Anterior cingulate cortex (tissue), 58 donors: ENCODE measurements around the gene ADARB2.

Experiments used
- DNase-seq, 58 donors: peaks; one replicate each; lab custom pipeline; 2025; lab: John Stamatoyannopoulos, UW

The ADARB2 gene

DNA sequence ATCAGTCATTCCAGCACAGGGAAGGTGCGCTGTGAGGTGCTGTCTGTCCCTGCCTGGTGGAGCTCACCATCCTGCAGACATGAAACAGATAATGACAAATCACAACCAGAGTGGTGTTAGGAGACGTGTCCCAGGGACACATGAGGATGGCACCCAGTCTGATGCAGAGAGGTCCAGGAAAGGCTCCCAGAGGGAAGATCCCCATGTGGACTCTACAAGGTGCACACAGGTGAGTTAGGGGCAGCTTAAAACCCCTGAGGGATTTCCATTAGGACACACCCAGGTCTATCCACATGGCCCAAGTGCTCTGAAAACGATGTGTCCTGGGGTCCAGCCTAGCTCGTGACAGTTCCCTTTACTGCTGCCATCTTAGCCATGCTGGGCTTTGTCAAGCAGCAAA lies 91.4 kb downstream of the ADARB2 start:
- no peak for DNase-seq

DNA sequence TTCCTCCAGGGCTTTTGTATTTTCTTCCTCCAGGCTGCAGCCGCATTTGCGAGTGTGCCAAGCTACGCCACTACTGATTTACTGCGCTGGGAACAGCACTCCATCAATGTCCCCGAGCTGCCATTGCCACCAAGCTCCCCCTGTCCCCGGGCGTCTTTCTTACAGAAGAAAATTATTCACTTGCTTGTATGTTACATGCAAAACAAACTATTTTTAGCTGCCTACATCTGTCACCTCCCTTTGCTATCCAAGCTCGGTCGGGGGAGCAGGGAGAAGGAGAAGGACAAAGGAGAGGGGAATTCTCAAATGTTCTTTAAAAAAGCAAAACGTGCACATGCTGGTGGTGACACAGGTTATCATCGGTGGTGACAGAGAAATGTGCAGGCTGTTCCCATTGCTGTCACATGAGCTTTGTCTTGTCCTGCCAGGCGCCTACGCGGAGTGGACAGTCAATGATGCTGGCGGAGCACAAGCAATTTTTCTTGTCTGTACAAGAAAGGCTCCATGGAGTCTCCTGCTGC lies 93.1 kb downstream of the ADARB2 start:
- peak in 1 of 58 donors; percentile 14 for DNase-seq

DNA sequence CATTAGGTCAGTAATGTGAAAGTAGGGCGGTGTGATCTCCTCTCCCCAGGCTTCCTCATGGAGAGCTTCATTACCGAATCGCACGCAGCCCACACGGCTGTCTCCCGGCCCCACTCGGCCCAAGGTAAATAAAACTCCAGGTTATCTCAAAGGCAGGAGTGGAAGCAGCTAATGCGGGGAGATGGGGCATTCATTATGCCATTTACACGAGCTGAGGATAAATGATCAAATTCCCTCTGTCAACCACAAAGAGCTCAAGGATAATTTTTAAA lies 93.5 kb downstream of the ADARB2 start:
- no peak for DNase-seq

DNA sequence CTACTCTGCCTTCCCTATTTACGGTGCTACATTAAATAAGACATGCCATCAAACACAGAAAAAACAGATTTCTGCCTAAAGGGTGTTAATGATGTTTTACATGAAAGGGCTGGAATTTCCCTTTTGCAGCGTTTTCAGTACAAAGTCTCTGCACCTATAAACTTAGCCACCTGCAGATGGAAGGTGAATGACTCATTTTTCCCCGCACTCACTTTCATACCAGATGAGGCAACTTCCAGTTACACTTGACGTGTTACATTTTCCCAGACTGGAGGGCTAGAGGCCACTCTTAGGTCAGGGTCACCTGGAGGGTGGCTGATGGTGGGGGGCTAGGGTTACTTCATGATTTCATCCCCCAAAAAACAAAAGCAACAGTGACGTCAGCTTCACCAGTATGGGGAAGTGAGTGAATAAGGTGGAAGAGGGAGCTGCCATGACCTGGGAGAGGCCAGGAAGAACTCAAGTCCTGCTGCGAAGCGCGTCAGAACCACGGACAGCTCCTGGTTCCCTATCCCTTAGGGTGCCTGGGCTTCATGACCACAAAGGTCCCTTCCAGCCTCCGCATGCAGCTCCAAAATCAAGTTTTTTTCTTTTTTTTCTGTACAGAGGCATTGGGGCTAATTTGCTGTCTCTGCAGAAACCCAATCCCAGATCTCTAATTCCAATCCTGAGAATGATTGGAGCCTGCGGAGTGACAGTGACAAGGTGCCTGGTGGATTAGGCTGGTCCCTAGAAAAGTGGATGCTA lies 94.0 kb downstream of the ADARB2 start:
- no peak for DNase-seq

DNA sequence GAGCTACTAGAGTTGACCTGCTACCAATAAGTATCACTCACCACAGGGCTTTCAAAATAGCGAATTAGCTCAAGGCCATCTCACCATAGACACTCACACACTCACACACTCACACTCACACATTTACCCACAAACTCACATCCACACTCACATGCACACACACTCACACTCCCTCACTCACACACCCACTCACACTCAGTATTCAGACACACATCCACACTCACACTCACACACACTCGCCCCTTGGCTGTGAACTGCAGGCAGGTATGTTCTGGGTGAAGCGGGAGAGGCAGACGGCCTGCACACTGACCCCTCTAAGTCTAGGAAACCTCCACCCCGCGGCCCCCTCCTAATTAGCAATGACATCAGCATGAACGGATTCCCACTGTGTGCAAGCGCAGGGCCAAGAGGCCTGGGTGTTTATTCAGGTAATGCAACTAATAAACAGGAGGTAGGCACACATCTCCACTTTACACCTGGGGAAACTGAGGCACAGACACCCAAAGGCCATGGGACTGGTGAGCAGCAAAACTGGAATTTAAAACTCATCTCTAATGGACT lies 94.6 kb downstream of the ADARB2 start:
- no peak for DNase-seq

DNA sequence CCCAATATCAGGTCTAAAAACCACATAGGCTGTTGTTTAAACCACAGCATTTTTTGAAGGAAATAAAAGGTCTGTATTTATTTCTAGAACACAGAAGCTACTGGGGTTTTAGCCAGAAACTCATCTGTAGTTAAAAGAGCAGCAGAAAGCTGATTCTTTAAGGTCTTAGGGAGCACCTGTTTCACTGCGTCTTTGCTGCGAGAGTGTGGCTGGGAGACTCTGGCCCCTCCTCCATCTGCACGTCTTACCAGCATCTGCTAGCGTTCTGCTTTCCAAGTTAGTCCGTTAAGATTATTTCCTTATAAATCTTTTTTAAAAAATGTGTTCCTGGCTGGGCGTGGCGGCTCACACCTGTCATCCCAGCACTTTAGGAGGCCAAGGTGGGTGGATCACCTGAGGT lies 95.9 kb downstream of the ADARB2 start:
- no peak for DNase-seq

DNA sequence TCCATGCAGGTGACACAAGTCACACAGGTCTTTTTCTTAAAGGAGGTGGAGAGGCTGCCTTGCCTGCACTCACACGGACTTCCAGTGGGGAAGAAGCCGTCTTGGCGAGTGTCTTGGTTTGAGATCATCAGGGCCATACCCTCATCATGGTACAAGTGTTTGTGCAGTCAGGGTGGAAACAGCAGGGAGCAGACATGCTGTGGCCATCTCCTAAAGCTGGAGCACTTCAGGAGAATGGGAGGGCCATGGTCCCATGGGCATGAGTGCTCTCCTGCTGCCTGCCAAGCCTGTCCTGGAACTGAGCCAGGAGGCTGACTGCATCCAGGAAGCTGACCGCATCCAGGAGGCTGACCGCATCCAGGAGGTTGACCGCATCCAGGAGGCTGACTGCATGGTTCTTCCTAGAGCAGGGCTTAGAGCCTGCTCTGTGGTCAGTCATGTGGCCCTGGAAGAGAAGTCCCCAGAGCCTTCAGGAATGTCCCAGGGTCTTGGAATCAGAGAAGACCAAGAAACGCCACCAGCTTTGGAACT lies 98.4 kb downstream of the ADARB2 start:
- peak in 2 of 58 donors; percentile 18 to 54 for DNase-seq

DNA sequence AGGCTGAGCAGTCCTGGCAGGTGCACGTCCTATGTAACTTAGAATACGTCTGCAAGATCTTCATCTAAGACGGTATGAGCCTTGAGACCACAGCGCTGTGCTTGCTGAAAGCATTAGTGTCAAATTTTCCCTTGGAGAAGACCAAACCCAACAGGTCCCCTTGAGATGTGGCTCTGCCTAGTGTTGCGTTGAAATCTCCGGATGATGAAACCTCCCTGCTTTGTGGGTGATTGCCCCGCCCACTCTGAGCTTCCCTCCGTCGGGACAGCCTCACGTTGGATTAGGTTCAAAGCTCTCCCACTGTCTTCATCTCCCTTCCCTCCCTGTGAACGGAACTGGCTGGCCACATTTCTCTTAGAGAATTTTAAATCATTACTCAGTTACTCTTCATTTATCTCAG lies 102.0 kb downstream of the ADARB2 start:
- DNase-seq = no peak

DNA sequence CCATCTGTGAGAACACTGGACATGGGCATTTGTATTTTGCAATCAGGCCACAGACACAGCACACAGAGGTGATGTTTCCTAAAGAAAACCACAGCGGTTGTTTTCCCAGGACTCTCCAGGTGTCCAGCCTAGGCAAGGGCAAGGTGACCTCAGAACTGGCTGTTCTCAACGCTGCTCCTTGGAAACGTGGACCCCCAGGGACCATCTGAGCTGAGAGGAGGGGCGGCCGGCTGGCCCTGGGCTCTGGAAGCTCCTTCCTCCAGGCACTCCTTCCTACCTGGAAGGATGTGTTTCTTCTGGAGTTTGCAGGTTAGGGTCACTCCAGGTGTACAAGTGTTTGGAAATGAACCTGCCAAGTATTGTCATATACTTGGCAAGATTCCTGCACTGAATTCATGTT lies 103.1 kb downstream of the ADARB2 start:
- DNase-seq = no peak

DNA sequence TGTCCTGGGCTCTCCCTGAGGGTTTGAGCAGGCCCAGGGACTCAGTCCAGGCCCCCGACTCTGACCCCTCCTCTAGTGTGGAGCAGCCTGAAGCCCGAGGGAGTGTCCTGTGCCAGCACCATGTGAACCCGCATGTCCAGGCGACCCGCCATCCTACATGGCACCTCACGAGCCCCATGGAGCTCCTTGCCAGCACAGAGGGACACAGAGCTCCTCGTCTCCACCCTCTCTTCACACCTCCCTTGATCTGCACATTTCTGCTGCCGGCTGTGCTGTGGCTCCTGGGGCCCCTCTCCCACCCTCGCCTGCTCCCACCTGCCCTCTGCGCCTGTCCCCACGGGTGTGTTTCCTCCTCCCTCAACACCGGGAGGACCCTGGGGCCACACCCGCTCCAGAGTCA lies 103.5 kb downstream of the ADARB2 start:
- DNase-seq = no peak

DNA sequence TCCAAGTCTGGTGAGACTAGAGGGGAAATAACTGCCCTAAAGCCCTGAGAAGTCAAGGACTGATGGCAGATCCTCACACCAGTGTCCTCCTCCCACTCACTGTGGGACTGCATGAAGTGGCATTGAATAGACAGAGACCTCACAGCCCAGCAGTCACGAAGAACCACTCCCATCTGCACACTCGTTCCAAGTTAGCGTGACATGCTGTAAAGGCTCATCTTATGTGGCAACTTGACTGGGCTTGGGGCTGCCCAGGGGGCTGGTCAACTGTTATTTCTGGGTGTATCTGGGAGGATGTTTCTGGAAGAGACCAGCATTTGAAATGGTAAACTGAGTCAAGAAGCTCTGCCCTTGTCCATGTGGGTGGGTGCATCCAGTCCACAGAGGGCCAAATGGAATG lies 104.7 kb downstream of the ADARB2 start:
- no peak for DNase-seq

DNA sequence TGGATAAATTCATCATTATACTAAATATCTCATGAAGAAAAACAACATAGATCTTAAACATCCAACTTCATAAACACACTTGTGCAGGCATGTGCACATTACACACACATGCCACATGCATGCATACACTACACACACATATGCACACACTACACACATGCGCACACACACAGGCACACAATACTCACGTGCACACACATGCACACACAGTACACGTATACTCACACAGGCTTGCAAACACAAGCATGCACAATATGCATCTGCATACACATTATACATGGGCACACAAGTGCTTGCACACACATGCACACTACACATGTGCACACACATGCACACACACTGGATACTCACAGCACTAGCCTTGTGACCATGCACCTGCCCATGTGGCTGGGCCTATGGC lies 105.2 kb downstream of the ADARB2 start:
- DNase-seq = no peak

DNA sequence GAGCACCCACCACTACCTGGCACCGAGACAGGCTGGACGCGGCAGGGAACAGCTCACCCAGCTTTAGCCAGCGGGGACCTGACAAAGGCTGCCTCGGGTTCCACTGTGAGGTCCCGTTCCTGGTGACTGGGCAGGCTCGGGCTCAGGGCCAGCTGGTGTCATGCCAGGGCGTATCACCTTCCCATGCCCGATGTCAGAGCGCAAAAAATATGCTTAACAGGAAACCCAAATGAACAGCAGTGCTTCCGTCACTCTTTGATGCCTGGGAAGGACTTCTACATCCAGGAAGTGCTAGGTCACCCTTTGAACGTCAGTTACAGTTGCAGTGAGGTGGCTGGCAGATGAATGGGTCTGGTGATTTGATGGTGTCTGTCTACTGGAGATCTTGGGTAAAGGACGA lies 106.0 kb downstream of the ADARB2 start:
- DNase-seq = no peak

DNA sequence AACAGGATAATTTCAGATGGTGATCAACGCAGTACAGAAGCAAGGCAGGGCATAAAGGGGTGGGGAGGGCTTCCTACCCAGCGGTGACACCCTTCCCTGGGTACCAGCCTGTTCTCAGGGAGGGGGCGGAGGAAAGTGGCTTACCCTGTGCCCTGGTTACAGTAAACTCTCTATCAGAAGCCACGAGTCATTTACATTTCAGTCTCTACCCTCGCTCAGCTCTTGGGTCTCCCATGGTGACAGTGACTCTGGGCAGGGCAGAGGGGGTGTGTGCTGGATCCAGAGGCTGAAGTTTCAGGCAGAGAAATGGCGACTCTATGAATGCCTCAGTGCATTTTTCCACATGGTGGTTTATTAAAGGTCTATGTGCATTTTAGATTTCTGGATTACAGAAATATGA lies 107.0 kb downstream of the ADARB2 start:
- no peak for DNase-seq

DNA sequence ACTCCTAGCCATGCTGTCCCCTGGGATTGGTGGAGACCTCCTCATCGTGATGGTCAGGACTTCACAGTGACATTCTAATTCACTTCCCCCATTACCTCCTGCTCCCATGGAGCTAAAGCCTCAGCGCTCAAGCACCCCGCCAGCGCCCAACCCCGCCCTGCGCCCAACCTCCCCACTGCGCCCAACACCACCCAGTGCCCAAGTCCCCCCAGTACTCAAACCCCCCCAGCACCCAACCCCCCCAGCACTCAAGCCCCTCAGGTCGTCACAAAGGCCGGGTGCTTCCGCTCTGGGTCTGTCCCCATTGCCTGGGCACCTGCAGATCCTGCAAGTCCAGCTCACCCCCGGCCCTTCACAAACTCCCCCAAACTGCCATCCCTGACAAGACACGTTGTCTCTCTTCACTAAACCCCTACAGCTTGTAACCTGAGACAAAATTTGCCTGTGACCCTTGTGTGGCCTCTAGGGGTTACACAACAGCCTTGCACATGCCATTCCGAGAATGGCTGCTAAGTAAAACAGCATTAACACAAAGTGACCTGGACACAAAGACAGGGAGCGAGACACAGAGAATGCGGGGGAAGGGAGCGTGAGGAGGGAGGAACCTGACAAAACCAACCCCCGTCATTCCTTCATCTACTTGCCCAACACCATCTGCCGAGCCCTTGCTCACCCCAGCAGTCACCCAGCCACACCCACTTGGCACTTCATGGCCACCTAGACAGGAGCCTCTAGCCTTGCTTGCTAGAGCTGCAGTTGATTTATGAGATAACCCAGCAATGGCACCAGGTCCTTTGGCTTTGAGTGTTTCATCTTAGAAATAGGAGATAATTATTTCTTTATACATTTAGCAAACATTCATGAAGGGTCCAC lies 107.8 kb downstream of the ADARB2 start:
- no peak for DNase-seq

DNA sequence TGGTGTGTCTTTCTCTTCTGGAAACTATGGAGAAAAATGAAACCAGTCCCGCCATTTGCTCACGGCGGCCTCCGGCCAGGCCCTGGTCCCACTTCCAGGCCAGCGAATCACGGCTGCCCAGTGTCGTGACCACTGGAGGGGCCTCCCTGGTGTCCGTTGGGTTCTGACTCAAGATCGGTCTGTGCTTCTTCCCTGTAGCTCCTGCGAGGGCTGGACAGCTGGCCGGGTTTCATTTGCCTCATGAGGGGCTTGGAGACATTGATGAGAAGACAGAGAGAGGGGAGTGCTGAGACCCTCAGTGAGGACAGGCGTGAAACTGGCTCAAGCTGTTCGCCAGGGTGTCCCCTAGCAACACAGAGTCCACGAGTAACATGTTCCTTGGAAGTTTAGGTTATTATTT lies 108.6 kb downstream of the ADARB2 start:
- DNase-seq = no peak

DNA sequence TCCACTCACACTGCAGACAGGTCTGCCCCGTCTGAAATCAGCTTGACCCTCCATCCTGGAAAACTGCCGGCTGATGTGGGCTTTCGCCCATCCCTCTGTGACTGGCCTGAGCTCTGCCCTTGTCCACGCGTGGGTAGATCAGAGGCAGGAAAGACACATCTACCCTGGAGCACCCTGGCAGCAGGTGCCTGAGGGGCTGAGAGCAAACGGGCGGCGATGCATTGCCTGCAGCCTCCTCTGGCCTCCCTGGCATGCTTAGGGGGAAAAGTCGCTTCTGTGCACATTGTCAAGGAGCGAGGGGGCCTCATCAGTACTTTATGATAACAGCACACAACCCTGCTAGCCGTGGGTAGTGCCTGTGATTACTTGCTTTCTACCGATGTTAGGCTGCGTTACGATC lies 109.4 kb downstream of the ADARB2 start:
- DNase-seq = no peak

DNA sequence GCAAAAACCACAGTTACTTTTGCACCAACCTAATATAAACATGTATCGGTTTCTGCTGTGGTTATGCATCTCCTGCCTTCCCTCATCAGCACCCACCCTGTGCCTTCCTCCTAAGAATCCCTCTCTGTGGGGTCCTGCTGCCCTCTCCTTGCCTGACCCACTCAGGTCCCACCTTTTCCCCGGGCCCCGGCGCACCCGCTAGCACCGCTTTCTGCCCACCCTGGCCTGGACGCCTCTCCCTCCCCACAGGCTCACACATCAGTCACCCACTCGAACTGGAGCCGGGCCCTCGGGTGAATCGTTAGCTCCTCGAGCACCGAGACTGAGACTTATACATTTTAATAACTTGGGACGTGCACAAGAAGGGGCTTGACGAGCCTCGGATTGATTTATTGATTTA lies 110.5 kb downstream of the ADARB2 start:
- no peak for DNase-seq

DNA sequence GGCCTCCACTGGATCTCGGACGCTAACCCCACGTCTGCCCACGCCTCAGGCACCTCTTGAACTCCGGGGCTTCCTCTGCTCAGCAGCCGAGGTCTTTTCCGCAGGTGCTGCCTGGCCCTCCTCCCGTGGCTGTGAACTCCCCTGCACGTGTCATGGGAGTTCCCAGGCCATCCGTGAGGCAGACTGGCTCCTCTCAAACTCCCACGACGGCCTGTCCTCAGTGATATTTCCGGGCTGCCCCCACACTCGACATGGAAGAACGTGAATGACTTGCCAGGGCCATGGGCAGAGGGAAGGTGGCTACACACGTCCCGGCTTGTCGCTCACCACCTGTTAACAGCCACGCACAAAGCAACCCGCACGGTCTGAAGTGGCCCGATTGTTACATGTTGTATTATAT lies 110.9 kb downstream of the ADARB2 start:
- DNase-seq = no peak

DNA sequence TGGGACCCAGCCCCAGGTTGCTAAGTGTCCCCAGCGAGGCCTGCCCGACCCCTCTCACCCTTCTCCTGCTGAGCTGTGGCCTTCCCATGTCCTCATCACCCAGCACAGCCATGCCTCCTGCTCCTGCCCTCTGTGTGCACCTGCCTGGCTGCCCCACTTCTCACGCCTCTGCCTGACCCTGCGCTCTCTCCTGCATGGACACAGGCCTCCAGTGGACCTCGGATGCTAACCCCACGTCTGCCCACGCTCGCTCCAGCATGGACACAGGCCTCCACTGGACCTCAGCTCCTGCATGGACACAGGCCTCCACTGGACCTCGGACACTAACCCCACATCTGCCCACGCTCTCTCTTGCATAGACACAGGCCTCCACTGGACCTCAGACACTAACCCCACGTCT lies 111.6 kb downstream of the ADARB2 start:
- DNase-seq = no peak

DNA sequence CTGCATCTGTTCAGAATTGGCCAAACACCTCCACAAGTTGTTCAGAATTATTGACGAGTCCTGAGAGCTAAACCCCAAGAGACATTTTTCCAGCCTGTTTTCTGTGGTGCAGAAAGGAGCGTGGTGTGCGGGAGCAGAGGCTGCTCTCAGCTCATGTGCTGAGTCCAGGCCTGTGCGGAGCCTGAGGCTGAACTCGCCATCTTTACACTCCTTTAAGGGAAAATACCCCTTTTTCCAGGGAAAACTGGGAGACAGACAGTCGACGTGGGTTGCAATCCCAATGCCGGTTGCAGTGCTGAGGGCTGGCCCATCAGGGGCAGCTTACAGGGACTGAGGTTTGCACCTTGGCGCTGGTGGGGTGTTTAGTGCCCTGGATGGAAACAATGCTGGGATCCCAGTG lies 112.2 kb downstream of the ADARB2 start:
- no peak for DNase-seq
